ENCODE data around the gene CPZ.
"Not testable (repeated sequence)": the region's sequence is repeated elsewhere in the genome, so short reads cannot be mapped to it uniquely, and the experiment has no call there.

GRCh38 chr4:8621135-8621534 lies 28.6 kb downstream of the CPZ start:
- not testable (repeated sequence) for TF ChIP-seq CTCF (conservative IDR thresholded peaks at IDR 0.05; ENCODE audit: low read depth, low read length); FOS (IDR thresholded peaks at IDR 0.05; ENCODE audit: low read depth, low read length); CHD1 (IDR thresholded peaks at IDR 0.05; ENCODE audit: low read depth, low read length); BHLHE40 (IDR thresholded peaks at IDR 0.05; ENCODE audit: low read depth, low read length); POLR2A (IDR thresholded peaks at IDR 0.05; ENCODE audit: low read depth, low read length)
- TF ChIP-seq, protein P1, sequence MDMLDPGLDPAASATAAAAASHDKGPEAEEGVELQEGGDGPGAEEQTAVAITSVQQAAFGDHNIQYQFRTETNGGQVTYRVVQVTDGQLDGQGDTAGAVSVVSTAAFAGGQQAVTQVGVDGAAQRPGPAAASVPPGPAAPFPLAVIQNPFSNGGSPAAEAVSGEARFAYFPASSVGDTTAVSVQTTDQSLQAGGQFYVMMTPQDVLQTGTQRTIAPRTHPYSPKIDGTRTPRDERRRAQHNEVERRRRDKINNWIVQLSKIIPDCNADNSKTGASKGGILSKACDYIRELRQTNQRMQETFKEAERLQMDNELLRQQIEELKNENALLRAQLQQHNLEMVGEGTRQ (IDR thresholded peaks at IDR 0.05; ENCODE audit: low read depth, low read length), result not testable (repeated sequence)
